AML-193 (cell line): ENCODE data around the gene LRRC14B.
"Not testable (repeated sequence)": the region's sequence is repeated elsewhere in the genome, so short reads cannot be mapped to it uniquely, and the experiment has no call there.

Experiments
- DNase-seq, 2 experiments: peaks; one replicate each; lab custom pipeline; 2025; lab: John Stamatoyannopoulos, UW

Gene LRRC14B

GRCh38 chr5:160921-161802, 30.1 kb upstream of the LRRC14B start:
- DNase-seq: no peak

- DNase-seq: no peak
Measured at GRCh38 chr5:161803-162110, 29.5 kb upstream of the LRRC14B start.

GRCh38 chr5:162190-162564, 29.1 kb upstream of the LRRC14B start:
- no peak for DNase-seq

DNA sequence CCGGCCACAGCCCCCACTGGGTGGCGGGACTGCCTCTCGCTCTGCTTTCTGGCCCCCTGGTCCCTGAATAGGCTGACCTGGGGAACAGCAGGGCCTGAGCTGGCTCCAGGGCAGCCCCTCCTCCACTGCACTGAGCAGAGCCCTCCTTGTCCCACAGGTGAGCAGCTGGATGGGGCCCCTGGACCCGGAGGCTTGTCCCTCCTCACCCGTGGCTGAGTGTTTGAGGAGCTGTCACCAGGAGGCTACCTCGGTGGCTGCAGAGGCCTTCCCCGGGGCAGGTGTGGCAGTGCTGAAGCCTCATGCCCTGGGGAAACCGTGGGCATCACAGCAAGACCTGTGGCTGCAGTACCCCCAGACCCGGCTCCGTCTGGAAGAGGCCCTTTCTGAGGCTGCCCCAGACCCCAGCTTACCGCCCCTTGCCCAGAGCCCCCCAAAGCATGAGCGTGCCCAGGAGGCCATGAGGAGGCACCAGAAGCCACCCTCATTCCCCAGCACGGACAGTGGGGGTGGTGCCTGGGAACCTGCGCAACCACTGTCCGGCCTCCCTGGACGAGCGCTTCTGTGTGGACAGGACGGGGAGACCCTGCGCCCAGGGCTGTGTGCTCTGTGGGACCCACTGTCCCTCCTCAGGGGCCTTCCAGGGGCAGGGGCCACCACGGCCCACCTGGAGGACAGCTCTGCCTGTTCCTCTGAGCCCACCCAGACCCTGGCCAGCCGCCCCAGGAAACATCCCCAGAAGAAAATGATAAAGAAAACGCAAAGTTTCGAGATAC, 28.5 kb upstream of the LRRC14B start:
- no peak for DNase-seq

- DNase-seq: no peak
Measured at GRCh38 chr5:163338-163620, 28.0 kb upstream of the LRRC14B start.

GRCh38 chr5:163841-164240, 27.5 kb upstream of the LRRC14B start:
- DNase-seq: no peak

GRCh38 chr5:164244-164643, 27.1 kb upstream of the LRRC14B start:
- DNase-seq: no peak

DNA sequence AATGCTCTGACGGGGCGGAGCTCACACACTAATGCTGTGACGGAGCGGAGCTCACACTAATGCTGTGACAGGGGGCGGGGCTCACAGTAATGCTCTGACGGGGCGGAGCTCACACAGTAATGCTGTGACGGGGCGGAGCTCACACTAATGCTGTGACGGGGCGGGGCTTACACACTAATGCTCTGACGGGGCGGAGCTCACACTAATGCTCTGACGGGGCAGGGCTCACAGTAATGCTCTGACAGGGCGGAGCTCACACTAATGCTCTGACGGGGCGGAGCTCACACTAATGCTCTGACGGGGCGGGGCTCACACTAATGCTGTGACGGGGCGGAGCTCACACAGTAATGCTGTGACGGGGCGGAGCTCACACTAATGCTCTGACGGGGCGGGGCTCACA, 26.5 kb upstream of the LRRC14B start:
- DNase-seq: not testable (repeated sequence)

DNA sequence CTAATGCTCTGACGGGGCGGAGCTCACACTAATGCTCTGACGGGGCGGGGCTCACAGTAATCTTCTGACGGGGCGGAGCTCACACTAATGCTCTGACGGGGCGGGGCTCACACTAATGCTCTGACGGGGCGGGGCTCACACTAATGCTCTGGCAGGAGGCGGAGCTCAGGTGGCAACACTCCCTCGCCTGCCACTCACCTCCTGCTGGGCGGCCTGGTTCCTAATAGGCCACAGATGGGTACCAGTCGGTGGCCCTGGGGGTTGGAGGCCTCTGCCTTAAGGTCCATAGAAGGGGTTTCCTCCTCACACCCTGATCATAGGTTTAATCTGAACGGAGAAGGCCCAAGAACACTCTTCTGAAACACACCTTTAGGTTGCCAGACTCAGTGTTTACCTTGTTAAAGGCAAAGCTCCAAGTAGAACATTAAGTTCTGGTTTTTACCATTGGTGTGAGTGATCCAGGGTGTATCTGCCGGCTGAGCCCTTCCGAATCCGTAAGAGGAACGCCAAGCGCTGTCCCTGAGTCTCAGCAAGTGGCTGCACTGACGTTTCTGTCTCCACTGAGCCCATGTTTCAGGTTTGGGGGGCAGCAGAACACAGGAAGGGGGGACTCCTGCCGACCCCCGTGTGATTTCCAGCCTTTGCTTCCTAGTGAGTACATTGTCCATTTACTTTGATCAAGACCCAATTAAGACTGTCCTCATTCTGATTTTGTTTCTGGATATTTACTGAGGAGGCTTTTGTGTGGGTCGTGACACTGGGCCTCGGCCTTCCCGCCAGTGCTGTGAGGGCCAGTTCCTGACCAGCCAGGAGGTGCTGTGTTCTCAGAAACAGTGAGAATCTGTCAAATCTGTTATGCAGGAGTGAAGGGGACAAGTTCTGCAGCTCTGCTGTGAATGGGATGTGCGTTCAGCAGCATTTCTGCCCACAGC, 24.6 kb upstream of the LRRC14B start:
- no peak for DNase-seq

DNA sequence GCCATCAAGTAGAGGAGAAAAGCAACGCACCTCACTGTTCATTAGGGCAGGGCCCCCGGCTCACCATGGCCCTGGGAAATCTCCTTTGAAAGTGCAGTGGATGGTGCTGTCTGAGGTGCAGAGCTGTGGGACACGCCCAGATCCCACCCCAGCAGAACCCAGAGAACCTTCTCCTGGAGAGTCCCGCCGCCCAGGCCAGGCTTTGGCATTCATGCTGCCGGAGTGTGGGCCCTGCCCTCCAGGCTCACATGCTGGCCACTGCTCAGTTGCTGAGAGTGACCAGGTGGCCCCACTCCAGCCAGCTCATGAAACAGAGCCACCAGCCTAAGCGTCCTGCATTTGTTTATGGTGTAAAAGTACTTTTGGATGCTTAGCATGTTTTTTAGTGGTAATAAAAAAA, 23.8 kb upstream of the LRRC14B start:
- no peak for DNase-seq

GRCh38 chr5:167982-168660, 23.2 kb upstream of the LRRC14B start:
- DNase-seq: no peak

GRCh38 chr5:169071-169727, 22.1 kb upstream of the LRRC14B start:
- no peak for DNase-seq

GRCh38 chr5:169728-170094, 21.6 kb upstream of the LRRC14B start:
- no peak for DNase-seq

DNA sequence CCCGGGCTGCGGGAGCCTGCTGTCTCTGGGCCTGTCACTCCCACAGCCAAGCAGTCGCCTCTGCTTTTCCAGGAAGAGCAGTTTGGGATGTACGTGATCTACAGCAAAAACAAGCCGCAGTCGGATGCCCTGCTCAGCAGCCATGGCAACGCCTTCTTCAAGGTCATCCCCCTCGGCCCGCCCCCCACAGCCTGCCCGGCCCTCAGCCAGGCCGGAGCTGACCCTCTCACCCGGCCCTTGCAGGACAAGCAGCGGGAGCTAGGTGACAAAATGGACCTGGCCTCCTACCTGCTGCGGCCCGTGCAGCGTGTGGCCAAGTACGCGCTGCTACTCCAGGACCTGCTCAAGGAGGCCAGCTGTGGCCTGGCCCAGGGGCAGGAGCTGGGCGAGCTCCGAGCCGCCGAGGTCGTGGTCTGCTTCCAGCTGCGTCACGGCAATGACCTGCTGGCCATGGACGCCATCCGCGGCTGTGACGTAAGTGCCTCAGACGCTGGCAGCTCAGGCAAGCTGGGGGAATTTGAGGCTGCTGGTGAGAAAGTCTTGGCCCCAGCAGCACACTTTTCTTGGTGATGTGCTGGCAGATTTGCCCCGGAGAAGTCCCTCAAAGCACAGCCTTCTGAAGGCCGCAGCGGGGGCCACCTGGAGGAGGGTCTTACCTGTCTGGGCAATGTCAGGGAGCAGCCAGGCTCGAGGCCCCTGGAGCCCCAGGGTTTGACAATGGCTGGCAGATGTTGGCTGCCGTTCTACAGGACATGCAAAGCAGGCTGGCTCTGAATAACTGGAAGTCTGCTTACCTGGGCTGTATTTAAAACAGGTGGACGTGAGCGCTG, 20.1 kb upstream of the LRRC14B start:
- DNase-seq: no peak

DNA sequence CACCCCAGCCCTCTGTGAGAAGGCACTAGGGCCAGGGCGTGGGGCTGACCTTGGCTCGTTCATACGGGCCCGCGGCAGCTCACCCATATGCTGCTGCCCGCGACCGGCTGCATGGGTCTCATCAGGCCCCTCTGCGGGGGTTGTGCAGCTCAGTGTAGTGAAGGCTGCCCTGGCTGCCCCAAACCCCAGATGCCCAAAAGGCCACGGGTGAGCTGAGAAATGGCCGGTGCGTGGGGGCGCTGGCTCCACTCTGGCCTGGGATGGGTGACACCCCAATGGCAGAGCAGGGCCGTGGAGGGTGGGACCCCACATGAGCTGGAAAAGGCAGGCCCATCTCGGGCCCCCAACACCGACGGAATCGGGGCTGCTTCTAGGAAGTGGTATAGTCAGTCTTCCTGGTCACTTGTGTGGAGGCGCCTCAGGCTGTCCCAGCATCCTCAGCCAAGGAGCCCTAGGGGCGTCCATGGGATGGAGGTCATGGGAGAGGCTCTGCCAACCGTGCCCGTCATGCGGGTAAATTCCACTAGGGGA, 19.4 kb upstream of the LRRC14B start:
- DNase-seq: no peak

DNA sequence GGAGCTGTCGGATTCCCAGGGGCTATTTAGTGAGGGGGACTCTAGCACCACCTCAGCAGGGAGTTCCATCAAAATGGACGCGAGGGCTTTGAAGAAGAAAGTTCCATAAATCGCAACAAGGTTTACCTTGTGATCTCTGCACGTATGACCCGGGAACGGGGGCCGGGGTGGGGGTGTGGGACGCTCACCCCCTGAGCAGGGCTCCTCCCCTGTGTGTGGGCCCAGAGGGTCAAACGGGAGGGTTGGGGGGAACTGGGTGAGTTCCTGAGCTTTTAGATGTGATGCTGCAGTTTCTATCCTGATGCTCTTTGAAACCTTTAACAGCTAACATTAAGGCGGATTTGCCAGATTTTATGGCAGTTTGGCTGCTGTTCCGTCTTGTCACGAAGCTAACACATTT, 18.9 kb upstream of the LRRC14B start:
- no peak for DNase-seq

DNA sequence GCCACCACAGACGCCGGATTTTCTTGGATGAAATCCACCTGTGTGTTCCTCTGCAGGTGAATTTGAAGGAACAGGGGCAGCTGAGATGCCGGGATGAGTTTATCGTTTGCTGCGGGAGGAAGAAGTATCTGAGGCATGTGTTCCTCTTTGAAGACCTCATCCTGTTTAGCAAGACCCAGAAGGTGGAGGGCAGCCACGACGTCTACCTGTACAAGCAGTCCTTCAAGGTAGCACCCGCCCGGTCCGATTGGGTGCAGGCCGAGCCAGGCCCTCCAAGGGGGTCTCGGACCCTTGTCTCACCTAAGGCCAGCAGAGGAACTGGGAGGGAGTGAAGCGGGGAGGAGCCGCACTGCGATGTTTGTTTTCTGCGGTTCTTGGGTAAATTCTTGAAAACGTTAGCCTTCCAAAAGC, 18.4 kb upstream of the LRRC14B start:
- no peak for DNase-seq

DNA sequence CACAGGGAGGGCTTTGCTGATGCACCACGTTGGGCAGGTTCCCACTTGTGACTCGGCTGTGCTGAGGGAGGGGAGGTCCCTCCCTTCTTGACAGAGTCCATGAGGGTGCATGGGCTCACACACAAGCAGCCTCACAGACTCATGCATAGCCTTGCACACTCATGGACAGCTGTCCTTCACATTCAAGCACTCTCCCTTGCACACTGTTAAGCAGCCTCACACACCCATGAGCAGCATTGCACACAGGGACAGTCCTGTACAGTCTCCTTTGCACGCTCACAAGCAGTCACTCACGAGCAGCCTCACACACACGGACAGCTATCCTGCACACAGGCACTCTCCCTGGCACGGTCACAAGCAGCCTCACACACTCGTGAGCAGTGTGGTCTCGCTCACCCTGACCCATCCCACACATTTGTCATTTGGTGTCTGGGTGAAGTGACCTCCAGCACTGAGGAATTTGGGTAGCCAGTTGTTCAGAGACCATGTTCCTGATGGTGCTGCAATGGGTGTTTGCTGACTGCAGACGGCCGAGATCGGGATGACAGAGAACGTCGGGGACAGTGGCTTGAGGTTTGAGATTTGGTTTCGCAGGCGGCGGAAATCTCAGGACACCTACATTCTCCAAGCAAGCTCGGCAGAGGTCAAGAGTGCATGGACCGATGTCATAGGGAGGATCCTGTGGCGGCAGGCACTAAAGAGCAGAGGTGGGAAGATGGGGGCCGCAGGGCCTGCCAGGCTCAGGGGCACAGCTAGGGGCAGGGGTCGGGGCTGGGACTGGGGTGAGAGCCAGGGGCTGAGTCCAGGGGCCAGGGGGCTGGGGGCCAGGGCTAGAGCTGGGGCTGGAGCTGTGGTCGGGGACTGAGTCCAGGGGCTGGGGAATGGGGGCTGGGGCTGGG, 17.7 kb upstream of the LRRC14B start:
- DNase-seq: no peak

DNA sequence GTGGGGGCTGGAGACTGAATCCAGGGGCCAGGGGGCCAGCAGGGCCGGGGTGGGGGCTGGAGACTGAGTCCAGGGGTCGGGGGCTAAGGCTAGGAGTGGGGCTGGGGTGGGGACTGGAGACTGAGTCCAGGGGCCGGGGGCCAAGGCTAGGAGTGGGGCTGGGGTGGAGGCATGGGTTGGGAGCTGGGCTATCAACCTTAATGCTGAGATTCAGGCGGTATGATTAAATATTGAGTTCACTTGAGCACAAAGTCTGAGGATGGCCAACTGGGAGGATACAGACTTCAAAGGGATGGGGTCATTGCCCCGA, 17.0 kb upstream of the LRRC14B start:
- DNase-seq: no peak
